Measurements from ENCODE around the gene TRUB1. TPM values are rescaled to one million over a fixed set of nuclear protein-coding genes. Genes with fewer than 3 reads are reported as not detected.

Gene TRUB1
- total RNA-seq, 4 donors from 2014 or later = 11.2 to 17.9 (median 15.3) TPM

- no peak for TF ChIP-seq CTCF (IDR thresholded peaks at IDR 0.05; ENCODE audit: low read depth)
Observed at GRCh38 chr10:114975091-114975490, 37.1 kb downstream of the TRUB1 start.

- no peak for TF ChIP-seq CTCF (IDR thresholded peaks at IDR 0.05; ENCODE audit: low read depth)
Observed at GRCh38 chr10:114982989-114983388, 45.0 kb downstream of the TRUB1 start.

- TF ChIP-seq CTCF (IDR thresholded peaks at IDR 0.05; ENCODE audit: low read depth) = no peak
Observed at GRCh38 chr10:114987995-114988394, 50.0 kb downstream of the TRUB1 start.

- no peak for TF ChIP-seq CTCF (IDR thresholded peaks at IDR 0.05; ENCODE audit: low read depth)
Observed at GRCh38 chr10:114990586-114990985, 52.6 kb downstream of the TRUB1 start.

GRCh38 chr10:114990991-114991390, 53.0 kb downstream of the TRUB1 start:
- no peak for TF ChIP-seq CTCF (IDR thresholded peaks at IDR 0.05; ENCODE audit: low read depth)

GRCh38 chr10:114992189-114992775, 54.3 kb downstream of the TRUB1 start:
- TF ChIP-seq CTCF (IDR thresholded peaks at IDR 0.05; ENCODE audit: low read depth) = no peak

- no peak for TF ChIP-seq CTCF (IDR thresholded peaks at IDR 0.05; ENCODE audit: low read depth)
Observed at GRCh38 chr10:114995468-114996247, 57.7 kb downstream of the TRUB1 start.

All from subcutaneous adipose tissue (tissue), 4 donors.